ENCODE measurements around the gene PIEZO2.
"Not testable (repeated sequence)": the region's sequence is repeated elsewhere in the genome, so short reads cannot be mapped to it uniquely, and the experiment has no call there.

Gene PIEZO2

GRCh38 chr18:10950080-10950875 is 199.1 kb downstream of the PIEZO2 start:
- no peak for DNase-seq (ENCODE audit: low read depth, low spot score)
- no peak overlapping the region for H3K4me3 ChIP-seq (ENCODE audit: low read length)

GRCh38 chr18:10949655-10950054 is 199.7 kb downstream of the PIEZO2 start:
- no peak for DNase-seq (ENCODE audit: low read depth, low spot score)
- H3K4me3 ChIP-seq (ENCODE audit: low read length) = no peak overlapping the region

DNA sequence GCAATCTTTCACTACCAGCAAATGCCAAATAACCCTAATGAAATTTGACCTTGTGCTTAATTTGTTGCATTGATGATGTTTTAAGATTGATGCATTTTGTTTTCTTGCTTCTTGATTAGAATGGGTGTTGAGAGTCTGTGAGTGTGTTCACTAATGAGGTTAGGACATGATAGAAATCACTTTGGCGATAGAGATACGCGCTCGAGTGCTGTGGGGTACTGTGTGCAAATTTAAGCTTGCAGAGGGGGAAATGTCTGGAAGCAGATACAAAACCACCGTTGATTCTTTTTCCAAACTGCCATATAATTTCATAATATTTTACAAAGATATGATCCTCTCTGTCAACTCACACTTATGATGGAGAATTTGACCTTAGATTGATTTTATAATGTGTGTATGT is 200.9 kb downstream of the PIEZO2 start:
- DNase-seq (ENCODE audit: low read depth, low spot score) = no peak
- H3K4me3 ChIP-seq (ENCODE audit: low read length) = no peak overlapping the region

GRCh38 chr18:10946058-10946457 is 203.3 kb downstream of the PIEZO2 start:
- H3K4me3 ChIP-seq (ENCODE audit: low read length) = no peak overlapping the region
- DNase-seq (ENCODE audit: low read depth, low spot score) = no peak

DNA sequence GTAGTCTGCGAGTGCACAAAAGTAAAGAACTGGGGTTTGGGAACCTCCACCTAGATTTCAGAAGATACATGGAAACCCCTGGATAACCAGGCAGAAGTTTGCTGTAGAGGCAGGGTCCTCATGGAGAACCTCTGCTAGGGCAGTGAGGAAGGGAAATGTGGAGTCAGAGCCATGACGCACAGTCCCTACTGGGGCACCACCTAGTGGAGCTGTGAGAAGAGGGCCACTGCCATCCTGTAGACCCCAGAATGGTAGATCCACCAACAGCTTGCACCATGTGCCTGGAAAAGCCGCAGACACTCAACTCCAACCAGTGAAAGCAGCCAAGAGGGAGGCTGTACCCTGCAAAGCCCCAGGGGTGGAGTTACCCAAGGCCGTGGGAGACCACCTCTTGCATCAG is 206.4 kb downstream of the PIEZO2 start:
- no peak for DNase-seq (ENCODE audit: low read depth, low spot score)
- no peak overlapping the region for H3K4me3 ChIP-seq (ENCODE audit: low read length)

DNA sequence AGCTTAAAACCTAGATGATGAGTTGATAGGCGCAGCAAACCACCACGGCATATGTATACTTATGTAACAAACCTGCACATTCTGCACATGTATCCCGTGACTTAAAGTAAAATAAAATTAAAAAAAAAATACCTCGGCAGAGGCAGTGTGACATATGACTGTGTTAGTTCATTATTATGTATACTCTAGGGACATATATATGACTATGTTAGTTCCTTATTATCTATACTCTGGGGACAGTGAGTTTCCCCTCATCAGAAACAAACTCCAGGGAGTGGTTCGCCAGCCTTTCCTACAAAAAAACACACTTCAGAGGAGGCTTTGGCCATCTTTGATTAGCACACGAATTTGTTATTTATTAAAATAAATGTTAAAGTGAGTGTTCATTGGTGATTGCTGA is 209.5 kb downstream of the PIEZO2 start:
- no peak overlapping the region for H3K4me3 ChIP-seq (ENCODE audit: low read length)
- DNase-seq (ENCODE audit: low read depth, low spot score) = no peak

DNA sequence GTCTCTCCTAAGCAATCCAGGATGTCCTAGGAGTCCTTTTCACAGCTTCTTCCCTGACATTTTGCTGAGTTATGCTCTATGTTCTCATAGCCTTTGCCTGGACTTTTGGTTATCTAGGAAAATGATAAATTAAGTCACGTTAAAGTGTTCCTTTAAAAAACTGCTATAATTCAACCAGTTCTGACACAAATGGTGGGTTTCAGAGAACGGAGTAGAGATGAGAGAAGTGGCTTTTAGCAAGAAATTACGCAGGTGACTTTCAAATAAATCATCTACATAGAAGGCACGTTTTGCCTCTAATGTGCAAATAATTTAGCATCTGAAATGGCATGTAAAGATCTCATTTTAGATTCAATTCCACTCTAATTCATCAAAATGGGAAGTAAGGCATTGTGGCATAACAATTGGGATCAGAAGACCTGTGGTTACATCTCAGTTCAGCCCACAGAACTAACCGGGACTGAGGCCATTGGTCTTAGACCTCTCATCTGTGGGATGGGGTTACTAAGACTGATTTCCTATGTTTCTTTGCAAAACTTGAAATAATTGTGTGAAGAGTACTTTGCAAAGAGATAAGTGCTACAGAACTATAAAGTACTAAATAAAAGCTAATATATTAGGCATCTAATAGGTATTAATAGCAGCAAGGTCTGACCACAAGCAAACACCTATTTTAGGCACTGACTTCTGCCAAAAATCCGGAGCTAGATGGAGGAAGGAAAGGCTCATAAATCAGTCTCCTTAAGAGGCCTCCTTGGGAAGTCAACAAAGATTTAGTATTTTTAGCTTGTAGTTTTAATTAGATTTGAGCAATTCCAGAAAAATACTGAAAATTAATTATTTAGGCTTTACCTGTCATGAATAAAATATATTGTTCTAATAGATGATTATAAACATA is 211.4 kb downstream of the PIEZO2 start:
- no peak for DNase-seq (ENCODE audit: low read depth, low spot score)
- no peak overlapping the region for H3K4me3 ChIP-seq (ENCODE audit: low read length)

- DNase-seq (ENCODE audit: low read depth, low spot score) = no peak
- no peak overlapping the region for H3K4me3 ChIP-seq (ENCODE audit: low read length)
These were observed 213.0 kb downstream of the PIEZO2 start for GRCh38 chr18:10936176-10937053.

GRCh38 chr18:10935588-10935987 is 213.8 kb downstream of the PIEZO2 start:
- DNase-seq (ENCODE audit: low read depth, low spot score) = no peak
- H3K4me3 ChIP-seq (ENCODE audit: low read length) = no peak overlapping the region

DNA sequence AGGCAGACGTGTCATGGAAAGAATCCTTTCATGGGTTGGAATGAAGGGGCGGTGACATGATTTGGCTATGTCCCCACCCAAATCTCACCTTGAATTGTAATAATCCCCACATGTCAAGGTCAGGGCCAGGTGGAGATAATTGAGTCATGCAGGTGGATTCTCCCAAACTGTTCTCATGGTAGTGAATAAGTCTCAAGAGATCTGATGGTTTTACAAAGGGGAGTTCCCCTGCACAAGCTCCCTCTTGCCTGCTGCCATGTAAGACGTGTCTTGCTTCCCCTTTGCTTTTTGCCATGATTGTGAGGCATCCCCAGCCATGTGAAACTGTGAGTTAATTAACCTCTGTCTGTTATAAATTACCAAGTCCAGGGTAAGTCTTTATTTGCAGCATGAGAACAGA is 215.7 kb downstream of the PIEZO2 start:
- not testable (repeated sequence) for H3K4me3 ChIP-seq (ENCODE audit: low read length)

GRCh38 chr18:10930076-10930475 is 219.3 kb downstream of the PIEZO2 start:
- no peak for DNase-seq (ENCODE audit: low read depth, low spot score)
- H3K4me3 ChIP-seq (ENCODE audit: low read length) = no peak overlapping the region

More for the DNA sequence above, 215.7 kb downstream of the PIEZO2 start:
- DNase-seq (ENCODE audit: low read depth, low spot score) = not testable (repeated sequence)

DNA sequence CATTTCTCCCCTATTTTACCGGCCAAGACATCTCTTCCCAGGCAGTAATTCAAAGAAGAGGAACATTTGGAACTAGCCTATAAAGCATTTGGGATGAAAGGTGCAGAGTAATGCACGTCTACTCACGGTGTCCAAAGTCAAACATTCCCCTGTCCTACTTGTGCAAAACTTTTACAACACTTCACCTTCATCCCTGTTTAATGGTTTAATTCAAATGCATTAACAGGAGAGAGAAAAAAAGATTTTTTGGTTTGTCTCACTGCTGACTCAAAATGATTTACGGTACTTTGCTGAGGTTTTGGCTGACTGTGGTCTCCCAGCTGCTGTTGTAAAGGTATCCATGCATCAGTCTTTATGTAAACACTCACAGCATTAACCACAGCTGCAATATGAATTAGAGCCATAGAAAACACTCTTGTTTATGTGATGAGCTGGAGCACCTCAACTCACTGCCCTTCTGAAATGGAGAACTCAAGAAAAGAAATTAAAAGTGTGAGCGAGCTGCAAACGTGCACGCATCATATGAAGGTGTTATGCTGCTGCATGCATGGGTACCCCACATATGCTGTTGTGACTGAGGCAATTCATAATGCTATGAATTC is 220.5 kb downstream of the PIEZO2 start:
- no peak for DNase-seq (ENCODE audit: low read depth, low spot score)
- H3K4me3 ChIP-seq (ENCODE audit: low read length) = no peak overlapping the region

DNA sequence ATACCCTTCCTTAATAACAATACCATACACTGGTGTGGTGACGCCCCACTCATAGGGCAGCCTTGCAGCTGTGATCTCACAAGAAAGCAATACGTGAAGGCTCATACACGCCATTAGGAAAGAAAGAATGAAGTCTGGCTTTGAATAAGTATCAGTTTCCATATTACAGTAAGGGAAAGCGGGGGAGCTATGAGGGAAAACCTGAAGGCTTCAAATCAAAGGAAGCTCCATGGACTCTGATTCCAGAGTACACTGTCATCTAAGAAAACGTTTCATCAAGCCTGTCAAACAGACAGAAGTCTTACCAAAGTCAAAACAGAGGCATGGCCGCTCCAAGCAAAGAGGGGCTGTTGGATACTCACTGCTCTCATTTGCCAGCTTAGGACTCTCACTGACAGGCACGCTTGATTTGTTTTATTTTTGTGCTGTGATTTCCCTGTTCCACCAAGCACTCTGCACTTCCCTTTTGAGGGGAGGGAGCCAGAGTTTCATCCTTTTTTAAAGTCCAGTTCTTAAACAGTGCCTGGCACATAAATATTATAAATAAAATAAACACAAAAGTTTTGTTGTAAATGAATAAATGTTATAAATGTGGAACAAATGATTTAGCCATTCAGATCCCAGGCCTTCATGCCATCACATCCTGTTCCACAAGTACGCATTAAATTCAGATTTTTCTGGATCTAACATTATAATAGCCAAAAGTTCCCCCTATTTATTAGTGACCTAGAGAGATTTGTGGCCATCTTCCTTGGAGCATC is 221.2 kb downstream of the PIEZO2 start:
- H3K4me3 ChIP-seq (ENCODE audit: low read length) = no peak overlapping the region
- DNase-seq (ENCODE audit: low read depth, low spot score) = no peak

DNA sequence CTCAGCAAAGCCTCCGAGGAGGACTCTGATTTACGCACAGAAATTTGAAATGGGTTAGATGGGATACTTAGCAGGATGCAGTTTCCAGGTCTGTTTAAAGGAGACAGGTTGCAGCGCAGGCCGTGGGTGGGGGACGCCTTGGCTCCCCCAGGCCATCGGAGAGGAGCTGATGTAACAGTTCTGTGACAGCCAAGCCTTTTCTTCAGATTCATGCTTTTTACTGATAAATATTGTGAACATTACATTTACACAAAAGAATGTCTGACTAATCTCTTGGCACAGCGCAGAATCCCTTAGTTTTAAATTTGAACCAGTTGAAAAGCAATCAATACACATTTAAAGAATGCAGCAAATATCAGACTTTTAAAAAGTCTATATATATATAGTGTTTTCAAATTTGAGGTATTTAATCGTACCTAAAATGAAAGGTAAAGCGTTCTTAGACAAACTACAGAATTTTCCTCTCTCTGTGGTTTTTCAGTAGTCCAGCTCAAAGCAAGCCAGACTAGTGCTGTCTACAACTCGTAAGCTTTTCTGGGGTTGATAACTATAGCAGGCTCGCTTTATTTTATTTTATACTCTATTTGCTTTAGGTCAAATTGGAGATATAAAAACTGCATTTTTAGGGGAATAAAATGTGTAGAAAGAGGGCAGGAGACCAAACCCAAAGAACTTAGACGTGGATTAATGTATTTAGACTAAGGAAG is 221.9 kb downstream of the PIEZO2 start:
- DNase-seq (ENCODE audit: low read depth, low spot score) = no peak
- H3K4me3 ChIP-seq (ENCODE audit: low read length) = no peak overlapping the region

DNA sequence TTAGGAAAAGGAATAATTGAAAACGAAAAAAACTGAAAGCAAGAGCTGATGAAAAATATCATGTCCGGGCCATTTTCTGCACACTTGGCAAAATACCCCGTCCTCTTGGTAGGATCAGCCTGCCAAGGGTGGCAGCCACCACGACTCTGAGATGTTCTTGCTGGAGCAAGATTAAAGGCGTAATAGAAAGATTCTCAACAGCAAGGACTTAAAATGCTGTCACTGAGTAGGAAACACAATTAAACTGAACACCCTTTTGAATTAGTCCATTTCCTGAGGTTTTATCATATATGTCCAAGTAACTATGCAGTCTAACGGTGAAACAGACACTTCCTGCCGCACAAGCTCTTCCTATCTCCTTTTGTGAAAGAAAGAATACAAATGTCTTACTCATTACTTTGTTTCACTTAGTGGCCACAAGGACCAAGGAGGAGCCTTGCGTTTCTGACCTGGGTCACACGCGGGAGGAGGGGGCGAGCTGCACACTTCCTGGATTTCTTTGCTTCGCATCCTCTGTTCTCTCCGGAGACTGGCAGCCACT is 222.7 kb downstream of the PIEZO2 start:
- no peak for DNase-seq (ENCODE audit: low read depth, low spot score)
- no peak overlapping the region for H3K4me3 ChIP-seq (ENCODE audit: low read length)

GRCh38 chr18:10924290-10924689 is 225.1 kb downstream of the PIEZO2 start:
- no peak for DNase-seq (ENCODE audit: low read depth, low spot score)
- no peak overlapping the region for H3K4me3 ChIP-seq (ENCODE audit: low read length)

DNA sequence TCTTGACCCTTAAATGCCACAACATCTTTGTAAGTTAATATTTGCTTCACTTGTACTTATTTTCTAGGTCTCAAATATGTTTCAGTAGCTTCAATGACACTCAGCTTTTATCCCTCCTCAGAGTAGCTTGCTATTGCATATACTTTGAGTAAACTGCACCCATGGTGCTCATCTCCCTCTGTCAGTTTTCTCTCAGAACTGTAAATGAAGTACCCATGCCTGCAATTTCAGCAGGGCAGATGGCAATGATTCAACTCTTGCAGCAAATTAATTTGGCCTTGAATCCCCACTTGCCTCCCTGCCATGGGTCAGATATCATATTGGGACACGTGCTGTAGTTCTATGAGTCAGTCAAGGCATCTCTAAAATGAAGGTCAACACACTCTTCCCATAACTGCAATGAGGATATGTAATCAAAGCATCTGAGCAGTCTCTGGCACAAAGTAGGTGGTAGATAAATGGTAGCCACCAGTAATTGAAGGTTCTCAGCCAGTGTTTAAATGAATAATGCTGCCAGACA is 225.8 kb downstream of the PIEZO2 start:
- DNase-seq (ENCODE audit: low read depth, low spot score) = no peak
- H3K4me3 ChIP-seq (ENCODE audit: low read length) = no peak overlapping the region
